Nephron (organoid): ENCODE results near the gene ABLIM2.

Experiments used
- H3K27ac Mint-ChIP-seq, 3 experiments: 2 replicates each; pipeline ENCODE4 v1.8.0; 2020; ENCODE audit warnings: mixed read lengths in 3 of 3, mild to moderate bottlenecking in 2 of 3, moderate library complexity in 1 of 3
- H3K27me3 Mint-ChIP-seq: 2 replicates; pipeline ENCODE4 v1.8.0; 2021; ENCODE audit warnings: low read depth, mild to moderate bottlenecking, moderate library complexity, mixed read lengths
- H3K36me3 Mint-ChIP-seq: 2 replicates; pipeline ENCODE4 v1.8.0; 2020; ENCODE audit warnings: low read depth, mixed read lengths
- H3K4me1 Mint-ChIP-seq: 2 replicates; pipeline ENCODE4 v1.8.0; 2020; ENCODE audit warnings: mixed read lengths
- H3K4me3 Mint-ChIP-seq, 3 experiments: 2 replicates each; pipeline ENCODE4 v1.8.0; 2020; ENCODE audit warnings: mild to moderate bottlenecking in 3 of 3, mixed read lengths in 3 of 3, moderate library complexity in 2 of 3
- H3K9me3 Mint-ChIP-seq: 2 replicates; pipeline ENCODE4 v1.8.0; 2020; ENCODE audit warnings: mixed read lengths
- CTCF ChIP-seq, 3 experiments: fragments of 200-600 bp; sonication (generic); IDR thresholded peaks; one replicate each; pipeline ENCODE4 v1.5.0; 2021; ENCODE audit warnings: antibody characterized with exemption in 3 of 3; ENCODE audit not compliant: unreplicated experiment in 3 of 3

Gene ABLIM2

GRCh38 chr4:8120501-8120900 is 38.1 kb downstream of the ABLIM2 start:
- peak overlapping the region; percentile 36 to 83 (median 82) for H3K27ac Mint-ChIP-seq
- H3K36me3 Mint-ChIP-seq, result no peaks in the 10 kb centered on the region
- H3K4me3 Mint-ChIP-seq, result no peak overlapping the region
- no peaks in the 10 kb centered on the region for H3K9me3 Mint-ChIP-seq
- peaks cover 48% of the 10 kb centered on the region for H3K4me1 Mint-ChIP-seq
- H3K27me3 Mint-ChIP-seq, result peaks cover 8% of the 10 kb centered on the region
- no peak for TF ChIP-seq CTCF (IDR thresholded peaks at IDR 0.05; ENCODE audit: unreplicated experiment in 3 of 3)

- H3K27ac Mint-ChIP-seq, result peak overlapping the region in 1 of 3 experiments; percentile 82
- peaks cover 8% of the 10 kb centered on the region for H3K27me3 Mint-ChIP-seq
- TF ChIP-seq CTCF (IDR thresholded peaks at IDR 0.05; ENCODE audit: unreplicated experiment in 3 of 3), result no peak
Observed at GRCh38 chr4:8119877-8120276, 38.7 kb downstream of the ABLIM2 start.

GRCh38 chr4:8118531-8118930 is 40.1 kb downstream of the ABLIM2 start:
- Mint-ChIP-seq H3K27me3 (peaks cover 8% of the 10 kb centered on the region), H3K4me1 (peaks cover 43% of the 10 kb centered on the region)
- TF ChIP-seq CTCF (IDR thresholded peaks at IDR 0.05; ENCODE audit: unreplicated experiment in 3 of 3), result no peak

More at GRCh38 chr4:8119877-8120276, 38.7 kb downstream of the ABLIM2 start:
- Mint-ChIP-seq H3K4me1 (peaks cover 52% of the 10 kb centered on the region), H3K4me3 (no peak overlapping the region), H3K36me3 (no peaks in the 10 kb centered on the region), H3K9me3 (no peaks in the 10 kb centered on the region)

GRCh38 chr4:8118035-8118434 is 40.6 kb downstream of the ABLIM2 start:
- Mint-ChIP-seq H3K27me3 (peaks cover 6% of the 10 kb centered on the region), H3K9me3 (no peaks in the 10 kb centered on the region), H3K27ac (peak overlapping the region in 2 of 3 experiments; percentile 18 to 68), H3K4me3 (no peak overlapping the region), H3K4me1 (peaks cover 42% of the 10 kb centered on the region), H3K36me3 (no peaks in the 10 kb centered on the region)
- no peak for TF ChIP-seq CTCF (IDR thresholded peaks at IDR 0.05; ENCODE audit: unreplicated experiment in 3 of 3)

More at GRCh38 chr4:8118531-8118930, 40.1 kb downstream of the ABLIM2 start:
- Mint-ChIP-seq H3K36me3 (no peaks in the 10 kb centered on the region), H3K9me3 (no peaks in the 10 kb centered on the region), H3K4me3 (no peak overlapping the region), H3K27ac (peak overlapping the region in 2 of 3 experiments; percentile 22 to 68)

GRCh38 chr4:8117278-8117682 is 41.3 kb downstream of the ABLIM2 start:
- peaks cover 2% of the 10 kb centered on the region for H3K27me3 Mint-ChIP-seq
- no peaks in the 10 kb centered on the region for H3K36me3 Mint-ChIP-seq
- peak overlapping the region; percentile 68 to 84 (median 74) for H3K27ac Mint-ChIP-seq
- H3K4me1 Mint-ChIP-seq, result peaks cover 35% of the 10 kb centered on the region
- H3K9me3 Mint-ChIP-seq, result no peaks in the 10 kb centered on the region
- no peak overlapping the region for H3K4me3 Mint-ChIP-seq
- no peak for TF ChIP-seq CTCF (IDR thresholded peaks at IDR 0.05; ENCODE audit: unreplicated experiment in 3 of 3)

- TF ChIP-seq CTCF (IDR thresholded peaks at IDR 0.05; ENCODE audit: unreplicated experiment in 3 of 3), result no peak
- H3K27ac Mint-ChIP-seq, result no peak overlapping the region
- H3K36me3 Mint-ChIP-seq, result no peaks in the 10 kb centered on the region
- peaks cover 32% of the 10 kb centered on the region for H3K4me1 Mint-ChIP-seq
- H3K9me3 Mint-ChIP-seq, result no peaks in the 10 kb centered on the region
- peaks cover 4% of the 10 kb centered on the region for H3K27me3 Mint-ChIP-seq
- no peak overlapping the region for H3K4me3 Mint-ChIP-seq
Observed at GRCh38 chr4:8115916-8116315, 42.7 kb downstream of the ABLIM2 start.
